SJSA1 (cell line): Measurements from ENCODE around the gene IRF2. TPM values are rescaled to one million over a fixed set of nuclear protein-coding genes. Genes with fewer than 3 reads are reported as not detected.
A peak's percentile ranks its signal among the peaks of the same experiment; 100 is the strongest.

Experiments
- DNase-seq, 2 experiments: peaks; one replicate each; pipeline ENCODE4 v3.0.0-alpha.2; 2015 to 2020; ENCODE audit warnings: low spot score in 2 of 2, low read depth in 1 of 2
- H3K27ac ChIP-seq: fragments of 250-450 bp; sonication (Bioruptor Pico); 2 replicates; pipeline ENCODE4 v1.5.1; 2020; ENCODE audit warnings: mild to moderate bottlenecking, moderate library complexity
- H3K27me3 ChIP-seq: fragments of 250-450 bp; sonication (Bioruptor Pico); replicated peaks from 2 replicates; pipeline ENCODE4 v1.5.1; 2020; ENCODE audit warnings: mild to moderate bottlenecking, moderate library complexity
- H3K36me3 ChIP-seq: fragments of 250-450 bp; sonication (Bioruptor Pico); 2 replicates; pipeline ENCODE4 v1.5.1; 2020; ENCODE audit warnings: mild to moderate bottlenecking
- H3K4me1 ChIP-seq: fragments of 250-450 bp; sonication (Bioruptor Pico); replicated peaks from 2 replicates; pipeline ENCODE4 v1.6.1; 2021; ENCODE audit warnings: mild to moderate bottlenecking
- H3K4me3 ChIP-seq: fragments of 250-450 bp; sonication (Bioruptor Pico); 2 replicates; pipeline ENCODE4 v1.5.1; 2020; ENCODE audit warnings: mild to moderate bottlenecking
- H3K9me3 ChIP-seq: fragments of 250-450 bp; sonication (Bioruptor Pico); replicated peaks from 2 replicates; pipeline ENCODE4 v1.5.1; 2020; ENCODE audit warnings: mild to moderate bottlenecking
- total RNA-seq: library from RNA; depleted of rRNA; stranded (reverse); fragments of >200 nt; shearing (Covaris generic); gene quantifications from 2 replicates; pipeline ENCODE4 v1.2.3, GENCODE V29; 2014

Gene IRF2
- total RNA-seq, 1 experiment from 2014 or later = 20.8 TPM

DNA sequence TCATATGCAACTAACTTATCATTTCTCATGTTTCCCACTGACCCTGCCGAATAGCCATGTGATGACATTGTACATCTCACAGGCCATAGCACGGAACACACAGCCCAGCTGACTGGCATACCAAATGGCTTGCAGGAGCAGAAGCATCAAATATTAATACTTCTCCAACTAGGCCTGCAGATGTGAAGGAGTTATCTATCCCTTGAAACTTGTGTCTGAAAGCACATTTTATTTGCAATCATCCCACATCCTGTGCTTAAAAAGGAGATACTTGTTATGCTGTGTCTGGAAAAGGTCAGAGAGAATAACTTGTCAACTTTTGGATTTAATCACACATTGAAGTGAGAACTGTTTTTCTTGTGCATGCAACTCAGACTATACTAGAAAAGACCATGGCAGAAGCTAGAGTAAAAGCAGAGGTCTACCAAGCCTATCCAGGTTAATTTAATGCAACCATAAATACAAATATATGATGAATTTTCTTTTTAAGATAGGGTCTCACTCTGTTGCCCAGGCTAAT is 100.4 kb downstream of the IRF2 start:
- no peak overlapping the region for H3K27ac ChIP-seq
- H3K4me3 ChIP-seq = no peak overlapping the region
- H3K36me3 ChIP-seq = no peaks in the 10 kb centered on the region
- H3K9me3 ChIP-seq = no peaks in the 10 kb centered on the region
- no peak for DNase-seq
- peaks cover 27% of the 10 kb centered on the region for H3K4me1 ChIP-seq
- H3K27me3 ChIP-seq = no peaks in the 10 kb centered on the region

DNA sequence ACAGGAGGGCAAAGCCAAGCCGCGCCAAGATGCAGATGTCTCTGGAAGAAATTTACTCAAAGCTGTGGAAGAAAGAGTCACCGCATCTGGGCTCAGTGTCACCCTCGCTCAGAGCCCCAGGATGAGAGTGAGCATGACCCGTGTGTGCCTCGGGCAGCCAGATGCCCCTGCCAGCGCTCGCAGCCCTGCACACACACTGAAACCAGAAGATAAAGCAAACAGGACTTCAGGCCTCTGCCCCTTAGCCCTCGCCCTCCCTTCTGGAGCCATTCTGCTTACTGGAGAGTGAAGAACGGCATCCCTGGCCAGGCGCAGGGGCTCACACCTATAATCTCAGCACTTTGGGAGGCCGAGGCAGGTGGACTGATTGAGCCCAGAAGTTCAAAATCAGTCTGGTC is 103.0 kb downstream of the IRF2 start:
- peak overlapping the region; percentile 44 for H3K27ac ChIP-seq
- DNase-seq = no peak
- no peaks in the 10 kb centered on the region for H3K27me3 ChIP-seq

DNA sequence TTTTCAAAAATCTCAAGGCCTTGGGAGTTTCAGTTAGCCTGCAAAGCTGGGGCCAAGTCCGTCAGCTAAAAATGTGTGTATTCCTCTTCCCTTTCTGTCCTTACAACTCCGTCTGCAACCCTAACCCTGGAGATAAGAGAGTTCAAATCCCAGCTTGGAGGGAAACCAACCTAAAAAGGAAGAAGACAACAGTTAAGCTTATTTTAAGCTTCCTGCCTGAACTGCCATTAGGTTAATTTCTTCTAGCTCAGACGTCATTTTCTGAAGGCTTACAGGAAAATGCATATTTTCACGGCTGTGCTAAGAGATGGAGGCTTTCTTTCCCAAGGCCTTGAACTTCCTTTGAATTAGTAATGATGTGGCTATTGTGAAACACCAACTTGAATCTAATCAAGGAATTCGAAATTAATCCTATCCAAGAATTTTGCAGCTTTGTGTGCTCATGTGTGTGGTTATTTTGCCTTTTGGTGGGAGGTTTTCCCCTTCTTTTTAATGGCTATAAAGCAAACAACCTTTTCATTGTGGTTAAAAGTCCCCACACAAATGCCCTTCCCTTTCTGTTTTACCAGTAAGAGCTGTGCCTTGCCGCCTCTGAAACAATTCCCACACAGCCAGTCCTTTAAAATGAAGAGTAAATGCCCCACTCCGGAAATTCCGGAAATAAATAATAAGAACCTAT is 103.5 kb downstream of the IRF2 start:
- Histone ChIP-seq H3K4me1 (peaks cover 27% of the 10 kb centered on the region), H3K4me3 (no peak overlapping the region), H3K27ac (peak overlapping the region; percentile 44), H3K9me3 (no peaks in the 10 kb centered on the region), H3K27me3 (no peaks in the 10 kb centered on the region), H3K36me3 (no peaks in the 10 kb centered on the region)
- DNase-seq = peak in 1 of 2 experiments; percentile 75

More for the DNA sequence above, 103.0 kb downstream of the IRF2 start:
- Histone ChIP-seq H3K9me3 (no peaks in the 10 kb centered on the region), H3K4me1 (peaks cover 27% of the 10 kb centered on the region), H3K36me3 (no peaks in the 10 kb centered on the region), H3K4me3 (no peak overlapping the region)

DNA sequence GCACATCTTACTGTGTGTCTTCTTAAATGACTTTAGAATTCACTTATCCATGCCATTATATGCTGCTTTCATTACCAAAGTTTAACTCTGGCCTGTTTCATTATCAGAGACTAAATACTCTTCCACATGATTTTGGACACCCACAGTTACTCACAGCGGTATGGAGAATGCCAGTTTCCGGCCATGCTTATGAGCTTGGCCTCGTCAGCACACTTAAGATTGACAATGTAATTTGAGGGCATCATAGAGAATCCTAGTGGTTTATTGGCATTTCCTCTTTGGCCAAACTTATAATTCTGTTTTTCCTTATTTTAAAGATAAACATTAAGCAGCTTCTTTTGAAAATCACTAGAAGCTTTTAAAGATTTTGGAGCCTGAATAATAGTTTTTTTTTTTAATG is 104.5 kb downstream of the IRF2 start:
- no peak overlapping the region for H3K4me3 ChIP-seq
- no peaks in the 10 kb centered on the region for H3K36me3 ChIP-seq
- H3K27ac ChIP-seq = 0 out of 2 replicates have a peak overlapping the region, but pooled peaks have one; percentile 13
- DNase-seq = no peak
- H3K27me3 ChIP-seq = no peaks in the 10 kb centered on the region
- peaks cover 27% of the 10 kb centered on the region for H3K4me1 ChIP-seq
- no peaks in the 10 kb centered on the region for H3K9me3 ChIP-seq

DNA sequence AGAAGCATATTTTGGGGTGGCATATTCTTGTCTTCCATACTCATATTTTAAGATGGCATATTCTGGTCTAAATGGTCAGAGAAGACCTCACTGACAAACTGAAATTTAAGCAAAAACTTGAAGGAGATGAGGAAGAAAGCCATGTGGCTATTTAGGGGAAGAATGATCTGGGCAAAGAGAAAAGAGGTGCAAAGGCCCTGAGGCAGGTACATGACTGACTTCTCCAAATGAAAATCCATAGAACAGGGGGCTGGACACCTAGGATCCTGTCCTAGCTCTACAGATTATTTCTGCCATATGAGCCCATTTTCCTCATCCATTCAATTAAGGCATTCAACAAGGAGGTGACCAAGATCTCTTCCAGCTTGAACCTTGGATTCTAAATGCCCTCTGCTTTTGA is 105.6 kb downstream of the IRF2 start:
- Histone ChIP-seq H3K4me1 (peaks cover 27% of the 10 kb centered on the region), H3K4me3 (no peak overlapping the region), H3K36me3 (no peaks in the 10 kb centered on the region), H3K27ac (no peak overlapping the region), H3K9me3 (no peaks in the 10 kb centered on the region), H3K27me3 (no peaks in the 10 kb centered on the region)
- no peak for DNase-seq

DNA sequence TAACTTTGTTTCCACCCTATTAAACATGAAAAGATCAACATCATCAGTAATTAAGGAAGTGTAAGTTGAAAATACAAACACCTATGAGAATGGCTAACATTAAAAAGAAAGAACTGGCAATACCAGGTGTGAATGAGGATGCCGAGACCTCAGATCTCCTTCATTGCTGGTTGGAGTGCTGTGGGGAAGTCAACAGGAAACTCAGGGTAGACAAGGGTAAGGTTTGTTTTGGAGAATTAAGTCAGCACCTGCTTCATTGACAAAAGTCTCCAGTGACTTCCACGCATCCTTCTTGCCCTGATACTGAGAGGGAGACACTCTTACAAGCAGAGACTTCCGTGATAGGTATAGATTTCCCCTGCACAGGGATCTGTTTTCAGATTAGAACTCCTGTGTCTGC is 106.1 kb downstream of the IRF2 start:
- Histone ChIP-seq H3K9me3 (no peaks in the 10 kb centered on the region), H3K4me3 (no peak overlapping the region), H3K27ac (no peak overlapping the region), H3K27me3 (no peaks in the 10 kb centered on the region), H3K36me3 (no peaks in the 10 kb centered on the region), H3K4me1 (peaks cover 27% of the 10 kb centered on the region)
- DNase-seq = no peak

DNA sequence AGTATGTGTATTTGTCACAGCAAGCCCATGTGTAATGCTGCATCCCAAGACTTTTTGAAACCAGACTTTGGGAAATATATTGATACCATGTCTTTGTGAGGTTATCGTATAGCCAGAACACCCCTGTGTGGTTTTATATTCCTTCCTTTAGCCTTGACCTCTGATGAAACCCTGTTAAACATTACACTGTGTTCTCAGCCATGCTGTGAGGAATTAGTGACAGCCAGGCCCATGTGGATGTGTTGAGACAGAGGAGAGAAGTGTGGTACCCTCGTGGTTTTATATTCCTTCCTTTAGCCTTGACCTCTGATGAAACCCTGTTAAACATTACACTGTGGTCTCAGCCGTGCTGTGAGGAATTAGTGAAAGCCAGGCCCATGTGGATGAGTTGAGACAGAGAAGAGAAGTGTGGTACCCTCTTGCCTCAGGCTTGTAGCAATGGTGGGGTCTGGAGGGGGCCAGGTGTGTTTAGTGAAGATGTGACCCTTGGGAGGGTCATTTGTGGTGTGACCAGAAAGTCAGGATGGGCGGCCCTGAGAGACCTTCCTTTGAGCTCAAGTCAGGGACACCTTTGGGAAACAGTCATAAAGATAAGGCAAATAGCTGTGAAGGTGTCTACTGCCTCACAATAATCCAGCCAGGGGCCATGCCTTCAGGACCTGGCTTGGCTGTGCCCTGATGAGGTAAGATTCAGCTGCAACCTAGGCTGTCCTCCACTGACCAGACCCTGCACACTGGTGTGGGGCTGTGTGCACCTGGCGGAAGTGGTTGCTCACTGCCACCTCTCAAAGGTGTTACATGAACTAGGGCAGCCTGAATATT is 110.0 kb downstream of the IRF2 start:
- Histone ChIP-seq H3K27ac (no peak overlapping the region), H3K4me1 (peaks cover 5% of the 10 kb centered on the region), H3K4me3 (no peak overlapping the region), H3K9me3 (no peaks in the 10 kb centered on the region), H3K27me3 (no peaks in the 10 kb centered on the region), H3K36me3 (no peaks in the 10 kb centered on the region)
- no peak for DNase-seq

DNA sequence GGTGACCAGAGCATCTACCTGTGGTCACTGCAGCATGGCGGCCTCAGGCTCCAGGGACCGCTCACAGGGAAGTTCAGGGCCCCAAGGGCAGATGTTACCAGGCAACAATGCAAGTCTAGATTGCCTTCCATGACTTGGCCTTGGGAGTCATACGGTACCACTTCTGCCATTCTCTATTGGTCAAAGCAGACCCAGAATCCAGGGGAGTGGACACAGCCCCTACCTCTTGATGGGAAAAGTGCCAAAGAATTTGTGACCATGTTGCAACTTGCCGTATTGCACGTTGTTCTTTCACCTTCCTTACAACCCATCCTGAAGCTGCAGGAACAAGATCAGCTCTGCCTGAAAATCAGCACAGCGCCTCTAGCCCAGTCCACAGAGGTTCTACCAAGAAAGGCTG is 111.1 kb downstream of the IRF2 start:
- no peak overlapping the region for H3K27ac ChIP-seq
- peaks cover 5% of the 10 kb centered on the region for H3K4me1 ChIP-seq
- no peak overlapping the region for H3K4me3 ChIP-seq
- no peaks in the 10 kb centered on the region for H3K27me3 ChIP-seq
- no peak for DNase-seq
- no peaks in the 10 kb centered on the region for H3K36me3 ChIP-seq
- no peaks in the 10 kb centered on the region for H3K9me3 ChIP-seq

DNA sequence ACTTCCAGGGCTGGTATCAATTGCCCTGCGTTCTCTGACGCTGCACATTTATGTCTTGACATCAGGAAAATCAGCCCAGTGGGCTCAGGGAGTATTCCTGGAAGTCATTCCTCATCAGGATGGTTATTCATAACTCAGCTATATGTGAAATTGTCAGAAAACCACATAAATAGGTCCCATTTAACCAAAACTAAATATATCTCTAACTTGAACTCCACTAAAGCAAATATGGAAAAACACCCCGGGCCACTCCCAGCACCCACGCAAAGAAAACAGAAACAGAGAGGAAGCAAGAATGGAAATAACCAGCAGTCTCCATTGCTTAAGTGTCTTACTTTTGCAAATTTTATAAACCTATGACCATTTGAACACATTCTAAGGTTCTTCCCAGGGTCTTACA is 112.0 kb downstream of the IRF2 start:
- no peaks in the 10 kb centered on the region for H3K27me3 ChIP-seq
- peaks cover 5% of the 10 kb centered on the region for H3K4me1 ChIP-seq
- no peaks in the 10 kb centered on the region for H3K36me3 ChIP-seq
- H3K27ac ChIP-seq = no peak overlapping the region
- DNase-seq = no peak
- no peak overlapping the region for H3K4me3 ChIP-seq
- no peaks in the 10 kb centered on the region for H3K9me3 ChIP-seq

DNA sequence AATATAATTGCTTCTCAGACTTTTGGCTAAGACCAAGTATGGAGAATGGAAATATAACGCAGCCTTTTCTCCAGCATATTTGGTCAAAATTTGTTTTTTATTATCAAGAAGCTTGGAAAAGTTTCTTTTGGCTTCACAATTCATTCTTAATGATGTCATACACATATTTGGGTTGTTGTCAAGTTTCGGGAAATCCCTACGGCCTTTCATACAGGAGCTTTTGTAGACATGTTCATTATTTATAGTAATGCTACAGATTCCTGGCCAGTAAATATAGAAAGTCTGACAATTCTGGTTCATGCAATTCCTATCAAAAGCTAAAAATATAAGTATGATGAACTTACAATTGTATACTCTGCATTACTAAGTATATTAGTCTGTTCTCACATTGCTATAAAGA is 112.9 kb downstream of the IRF2 start:
- no peaks in the 10 kb centered on the region for H3K36me3 ChIP-seq
- no peaks in the 10 kb centered on the region for H3K27me3 ChIP-seq
- H3K4me1 ChIP-seq = peaks cover 5% of the 10 kb centered on the region
- no peak for DNase-seq
- no peaks in the 10 kb centered on the region for H3K9me3 ChIP-seq
- H3K4me3 ChIP-seq = no peak overlapping the region
- H3K27ac ChIP-seq = no peak overlapping the region

DNA sequence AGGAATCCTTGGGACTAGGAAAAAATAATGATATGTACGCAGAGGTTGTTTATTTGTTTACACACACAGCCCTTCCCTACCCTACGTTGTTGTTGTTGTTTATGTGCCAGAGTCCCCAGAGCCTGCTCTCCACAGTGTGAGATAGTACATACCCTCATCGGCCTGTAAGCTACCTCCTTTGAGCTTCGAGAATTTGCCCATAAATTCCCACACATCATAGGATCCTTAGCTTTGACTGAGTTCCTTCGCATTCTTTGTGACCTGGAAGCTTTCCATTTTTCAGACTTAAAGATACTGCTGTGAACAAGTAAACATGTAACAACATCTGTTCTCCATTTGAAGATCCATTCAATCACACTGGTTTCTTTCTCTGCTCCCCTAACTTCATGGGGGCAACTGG is 114.5 kb downstream of the IRF2 start:
- no peak overlapping the region for H3K4me3 ChIP-seq
- no peak overlapping the region for H3K27ac ChIP-seq
- H3K27me3 ChIP-seq = no peaks in the 10 kb centered on the region
- H3K36me3 ChIP-seq = no peaks in the 10 kb centered on the region
- H3K4me1 ChIP-seq = peaks cover 14% of the 10 kb centered on the region
- no peak for DNase-seq
- no peaks in the 10 kb centered on the region for H3K9me3 ChIP-seq

DNA sequence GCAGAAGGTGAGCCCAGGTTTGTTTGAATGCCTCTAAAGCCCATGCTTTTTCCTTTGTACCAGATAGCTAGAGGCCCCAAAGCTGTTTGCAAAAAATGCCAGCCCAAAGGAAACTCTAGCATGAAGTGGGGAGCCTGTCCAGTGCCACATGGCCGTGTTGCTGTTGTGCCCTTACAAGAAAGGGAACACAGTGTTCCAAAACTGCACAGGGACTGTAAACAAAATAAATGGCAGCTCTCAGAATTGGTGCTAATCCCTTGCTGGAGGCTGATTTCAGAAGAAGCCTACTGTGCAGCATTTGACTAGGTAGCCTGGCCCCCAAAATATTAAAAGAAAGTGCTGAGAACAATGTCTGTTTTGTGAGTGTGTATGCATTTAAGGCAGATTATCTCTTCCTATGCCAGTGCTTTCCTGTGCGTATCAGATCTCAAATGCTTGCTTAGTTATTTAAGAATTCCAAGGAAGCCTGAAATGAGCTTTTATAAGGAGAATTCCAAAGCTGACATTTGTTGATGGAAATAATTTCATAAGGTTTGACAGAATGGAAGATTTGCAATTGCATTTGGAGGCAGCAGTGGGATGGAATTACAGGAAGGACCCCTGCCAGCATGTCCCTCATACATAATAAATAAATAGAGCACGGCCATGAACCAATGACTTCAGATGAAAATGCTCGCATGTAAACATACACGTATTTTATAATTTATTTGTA is 115.7 kb downstream of the IRF2 start:
- peaks cover 15% of the 10 kb centered on the region for H3K4me1 ChIP-seq
- no peaks in the 10 kb centered on the region for H3K36me3 ChIP-seq
- H3K4me3 ChIP-seq = no peak overlapping the region
- no peaks in the 10 kb centered on the region for H3K9me3 ChIP-seq
- no peaks in the 10 kb centered on the region for H3K27me3 ChIP-seq
- no peak overlapping the region for H3K27ac ChIP-seq
- no peak for DNase-seq

DNA sequence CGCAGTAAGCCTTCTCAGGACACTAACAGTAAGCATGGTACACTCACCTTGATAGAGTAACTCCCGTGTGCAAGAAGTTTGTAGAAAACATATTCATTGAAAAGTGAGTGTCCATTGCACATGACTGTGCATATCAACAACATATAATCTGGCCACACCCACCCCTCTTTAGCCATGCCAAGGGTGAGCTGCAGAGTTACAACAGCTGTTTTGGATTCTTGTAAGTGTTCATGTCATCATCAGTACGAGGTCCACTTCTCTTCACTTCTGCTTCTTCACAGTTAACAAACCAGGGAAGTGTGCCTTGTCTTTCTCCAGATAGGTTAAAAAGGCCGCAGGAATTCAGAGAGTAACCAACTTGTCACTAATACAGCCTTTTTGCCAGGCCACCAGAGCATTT is 116.6 kb downstream of the IRF2 start:
- H3K9me3 ChIP-seq = no peaks in the 10 kb centered on the region
- H3K27me3 ChIP-seq = no peaks in the 10 kb centered on the region
- no peak overlapping the region for H3K27ac ChIP-seq
- peaks cover 15% of the 10 kb centered on the region for H3K4me1 ChIP-seq
- H3K4me3 ChIP-seq = no peak overlapping the region
- no peaks in the 10 kb centered on the region for H3K36me3 ChIP-seq
- DNase-seq = no peak

DNA sequence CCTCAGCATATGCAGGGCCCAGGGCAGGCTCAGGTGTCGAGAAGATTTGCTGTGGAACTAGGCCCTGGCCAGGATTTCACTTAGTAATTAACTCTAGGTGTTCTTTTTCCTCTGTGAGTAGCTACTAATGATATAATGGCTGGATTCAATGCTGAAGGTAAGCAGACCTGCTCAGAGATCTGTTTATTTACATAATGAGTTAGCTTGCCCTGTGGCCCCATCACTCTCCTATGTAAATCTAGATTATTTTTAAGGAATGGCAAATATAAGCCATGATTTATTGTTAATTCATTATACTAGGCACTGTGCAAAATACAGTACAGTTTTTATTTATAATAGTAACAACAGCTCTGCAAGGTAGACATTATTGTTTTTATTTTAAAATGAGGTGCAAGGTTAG is 117.2 kb downstream of the IRF2 start:
- no peaks in the 10 kb centered on the region for H3K27me3 ChIP-seq
- peaks cover 15% of the 10 kb centered on the region for H3K4me1 ChIP-seq
- no peak overlapping the region for H3K4me3 ChIP-seq
- no peaks in the 10 kb centered on the region for H3K9me3 ChIP-seq
- H3K36me3 ChIP-seq = no peaks in the 10 kb centered on the region
- no peak overlapping the region for H3K27ac ChIP-seq
- DNase-seq = no peak
